GM18520 (cell line): ENCODE measurements around the gene CD164L2.

Experiments
- ATAC-seq: cut with Tn5 transposase; IDR thresholded peaks from one replicate; pipeline ENCODE4 v1.9.1; 2021; ENCODE audit not compliant: unreplicated experiment

The CD164L2 gene

GRCh38 chr1:27365372-27366112, 17.6 kb downstream of the CD164L2 start:
- no peak for ATAC-seq

GRCh38 chr1:27364696-27365371, 18.3 kb downstream of the CD164L2 start:
- ATAC-seq, result no peak

GRCh38 chr1:27363766-27364695, 19.1 kb downstream of the CD164L2 start:
- no peak for ATAC-seq

- ATAC-seq, result no peak
Measured at GRCh38 chr1:27361553-27361952, 21.6 kb downstream of the CD164L2 start.

- no peak for ATAC-seq
Measured at GRCh38 chr1:27361044-27361402, 22.1 kb downstream of the CD164L2 start.

GRCh38 chr1:27360159-27361043, 22.7 kb downstream of the CD164L2 start:
- ATAC-seq, result no peak

- no peak for ATAC-seq
Measured at GRCh38 chr1:27359822-27360158, 23.3 kb downstream of the CD164L2 start.

GRCh38 chr1:27358928-27359313, 24.2 kb downstream of the CD164L2 start:
- ATAC-seq, result no peak

GRCh38 chr1:27358038-27358927, 24.9 kb downstream of the CD164L2 start:
- ATAC-seq, result no peak

- no peak for ATAC-seq
Measured at GRCh38 chr1:27357281-27358037, 25.7 kb downstream of the CD164L2 start.

GRCh38 chr1:27356619-27357280, 26.4 kb downstream of the CD164L2 start:
- no peak for ATAC-seq

- ATAC-seq, result no peak
Measured at GRCh38 chr1:27356277-27356618, 26.9 kb downstream of the CD164L2 start.

GRCh38 chr1:27355683-27356082, 27.4 kb downstream of the CD164L2 start:
- ATAC-seq, result no peak

- no peak for ATAC-seq
Measured at GRCh38 chr1:27353629-27354028, 29.5 kb downstream of the CD164L2 start.

- no peak for ATAC-seq
Measured at GRCh38 chr1:27353166-27353565, 30.0 kb downstream of the CD164L2 start.

GRCh38 chr1:27351541-27352107, 31.5 kb downstream of the CD164L2 start:
- ATAC-seq, result no peak

- ATAC-seq, result no peak
Measured at GRCh38 chr1:27350663-27351540, 32.2 kb downstream of the CD164L2 start.
